GM19193 (cell line): ENCODE measurements around the gene ZMYM4.

Experiments
- POLR2A ChIP-seq: IDR thresholded peaks from 4 replicates; pipeline ENCODE4 v1.6.1; 2011; ENCODE audit not compliant: insufficient read depth, insufficient read length; ENCODE audit errors: extremely low read depth

ZMYM4 gene

GRCh38 chr1:35361638-35362037, 93.1 kb downstream of the ZMYM4 start:
- TF ChIP-seq POLR2A: no peak

GRCh38 chr1:35364741-35365140, 96.2 kb downstream of the ZMYM4 start:
- TF ChIP-seq POLR2A: no peak

- no peak for TF ChIP-seq POLR2A
Measured at GRCh38 chr1:35367914-35368313, 99.4 kb downstream of the ZMYM4 start.

GRCh38 chr1:35369922-35370671, 101.6 kb downstream of the ZMYM4 start:
- no peak for TF ChIP-seq POLR2A

GRCh38 chr1:35371506-35371905, 103.0 kb downstream of the ZMYM4 start:
- TF ChIP-seq POLR2A: no peak

- TF ChIP-seq POLR2A: no peak
Measured at GRCh38 chr1:35377555-35377954, 109.0 kb downstream of the ZMYM4 start.

GRCh38 chr1:35379317-35380000, 111.0 kb downstream of the ZMYM4 start:
- TF ChIP-seq POLR2A: no peak

- TF ChIP-seq POLR2A: no peak
Measured at GRCh38 chr1:35382107-35382506, 113.6 kb downstream of the ZMYM4 start.

- TF ChIP-seq POLR2A: no peak
Measured at GRCh38 chr1:35386290-35386689, 117.8 kb downstream of the ZMYM4 start.

- TF ChIP-seq POLR2A: no peak
Measured at GRCh38 chr1:35386959-35387358, 118.5 kb downstream of the ZMYM4 start.

GRCh38 chr1:35390600-35391494, 122.3 kb downstream of the ZMYM4 start:
- TF ChIP-seq POLR2A: no peak

GRCh38 chr1:35394386-35394785, 125.9 kb downstream of the ZMYM4 start:
- no peak for TF ChIP-seq POLR2A

GRCh38 chr1:35398739-35399138, 130.2 kb downstream of the ZMYM4 start:
- no peak for TF ChIP-seq POLR2A

- no peak for TF ChIP-seq POLR2A
Measured at GRCh38 chr1:35401049-35401448, 132.5 kb downstream of the ZMYM4 start.

GRCh38 chr1:35406103-35406502, 137.6 kb downstream of the ZMYM4 start:
- TF ChIP-seq POLR2A: no peak
